GM18867 (cell line): ENCODE measurements around the gene GHR.

Experiments
- ATAC-seq: cut with Tn5 transposase; IDR thresholded peaks from one replicate; pipeline ENCODE4 v1.9.1; 2021; ENCODE audit warnings: mild to moderate bottlenecking, moderate library complexity; ENCODE audit not compliant: unreplicated experiment

GHR gene

DNA sequence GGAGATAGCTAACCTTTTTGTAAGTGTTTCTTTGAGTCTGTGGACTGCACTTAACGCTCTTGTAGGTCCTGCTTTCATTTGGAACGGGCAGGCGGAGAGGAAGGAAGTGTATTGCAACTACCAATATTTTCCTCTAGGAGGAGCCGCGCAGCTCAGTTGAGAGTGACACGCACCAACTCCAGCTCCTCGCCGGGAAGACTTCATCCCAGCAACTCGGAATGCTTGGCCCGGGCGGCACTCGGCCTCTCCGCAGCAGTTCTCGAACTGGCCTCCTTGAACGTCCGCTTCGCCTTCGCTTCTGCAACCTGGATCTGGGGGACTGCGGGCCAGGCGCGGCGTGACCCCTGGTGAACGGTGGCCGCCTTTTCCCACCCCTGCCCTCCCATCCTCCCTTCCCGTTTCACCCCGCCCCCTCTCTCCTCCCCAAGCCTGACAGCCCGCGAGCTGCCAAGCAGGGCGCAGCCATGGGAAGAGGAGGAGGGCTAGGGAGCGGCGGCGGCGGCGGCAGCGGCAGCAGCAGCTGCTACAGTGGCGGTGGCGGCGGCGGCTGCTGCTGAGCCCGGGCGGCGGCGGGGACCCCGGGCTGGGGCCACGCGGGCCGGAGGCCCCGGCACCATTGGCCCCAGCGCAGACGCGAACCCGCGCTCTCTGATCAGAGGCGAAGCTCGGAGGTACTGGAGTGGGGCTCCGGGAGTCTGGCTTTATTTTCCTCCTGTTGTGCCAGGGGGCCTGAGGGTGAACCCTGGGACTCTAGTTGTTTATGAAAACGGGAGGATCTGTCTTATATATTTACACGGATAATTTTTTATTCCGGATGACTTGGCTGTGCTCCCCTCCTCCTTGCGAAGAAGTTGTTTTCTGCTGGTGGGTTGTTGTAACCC, at the start of gene GHR:
TSS of gene GHR (plus strand) at position 155 of the 881 bp plus-strand sequence. CDS start 142,436 bp downstream, outside the sequence.
- ATAC-seq: peak; percentile 74

DNA sequence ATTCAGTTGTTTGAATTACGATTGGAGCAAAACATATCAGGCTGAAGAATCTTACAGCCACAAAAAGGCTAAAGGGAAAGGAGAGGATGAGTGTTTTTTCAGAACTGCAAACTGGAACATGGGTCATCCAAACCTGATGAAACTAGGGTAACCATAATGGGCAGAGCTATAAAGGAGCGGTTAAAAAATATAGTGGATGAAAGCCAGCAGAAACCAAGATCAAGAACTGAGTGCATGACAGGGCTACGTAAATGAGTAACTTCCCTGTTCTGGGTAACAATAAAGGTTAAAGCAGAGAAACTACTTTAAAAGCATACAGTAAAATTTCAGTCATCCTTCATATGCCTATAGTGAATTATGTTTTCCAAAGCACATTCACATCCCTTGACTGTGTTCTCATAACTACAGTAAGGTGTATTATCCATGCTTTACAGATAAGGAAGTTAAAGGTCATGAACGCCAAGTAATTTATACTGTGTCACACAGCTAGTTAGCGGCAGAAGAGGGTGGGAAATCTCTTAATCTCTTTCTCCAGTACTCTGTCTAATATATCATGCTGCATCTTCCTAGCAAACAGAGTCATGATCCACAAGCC, 48.5 kb upstream of the GHR start:
- ATAC-seq: no peak

DNA sequence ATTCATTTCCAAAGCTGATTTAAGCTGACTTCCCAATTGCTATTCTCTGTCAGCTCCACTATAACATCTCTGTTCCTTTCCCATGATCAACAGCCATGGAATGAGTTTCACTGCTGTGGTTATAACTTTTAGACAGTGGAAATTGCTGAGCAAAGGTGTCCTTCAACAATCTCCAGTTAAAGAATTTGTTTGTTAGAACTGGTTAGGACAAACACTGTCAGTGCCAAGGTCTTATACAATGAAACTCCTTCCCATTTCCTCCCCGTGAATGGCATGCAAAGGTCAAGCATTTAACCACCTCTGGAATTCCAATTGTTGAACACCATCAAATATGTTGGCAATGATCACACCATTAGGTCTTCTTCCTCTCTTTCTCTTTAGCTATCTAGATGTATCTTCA, 45.7 kb upstream of the GHR start:
- ATAC-seq: no peak

DNA sequence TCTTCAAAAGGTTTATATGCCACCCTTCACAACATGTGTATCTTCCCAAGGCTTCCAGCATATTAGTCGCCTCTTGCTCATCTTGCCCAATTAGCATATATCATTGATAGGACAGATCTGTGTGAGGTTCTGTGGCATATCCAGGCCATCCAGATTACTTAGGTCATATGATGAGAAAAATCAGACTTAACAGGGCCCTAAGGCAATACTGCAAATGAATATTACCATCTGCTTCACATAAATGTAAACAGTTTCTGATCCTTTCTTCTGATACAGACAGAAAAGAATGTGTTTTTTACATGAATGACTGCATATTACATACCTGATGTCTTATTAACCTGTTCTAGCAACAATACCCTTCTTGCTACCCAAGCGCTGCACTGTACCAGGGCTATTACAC, 41.3 kb upstream of the GHR start:
- no peak for ATAC-seq

DNA sequence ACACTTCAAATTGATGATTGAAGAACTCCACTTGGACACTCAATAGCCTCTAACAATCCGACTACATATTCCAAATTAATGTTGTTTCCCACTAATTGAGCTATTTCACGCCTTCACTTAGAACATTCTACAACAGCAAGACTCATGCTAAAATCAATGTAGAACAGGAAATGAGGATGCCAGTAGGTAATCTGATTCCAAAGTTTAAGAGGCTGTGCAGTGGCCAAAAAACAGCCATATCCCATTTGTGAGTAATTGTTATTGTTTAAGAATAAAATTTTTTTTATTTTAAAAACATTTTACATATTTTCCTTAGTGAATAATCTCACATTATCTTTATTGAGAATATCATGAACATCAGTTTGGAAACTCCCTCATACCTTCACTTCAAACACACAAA, 35.7 kb upstream of the GHR start:
- no peak for ATAC-seq

DNA sequence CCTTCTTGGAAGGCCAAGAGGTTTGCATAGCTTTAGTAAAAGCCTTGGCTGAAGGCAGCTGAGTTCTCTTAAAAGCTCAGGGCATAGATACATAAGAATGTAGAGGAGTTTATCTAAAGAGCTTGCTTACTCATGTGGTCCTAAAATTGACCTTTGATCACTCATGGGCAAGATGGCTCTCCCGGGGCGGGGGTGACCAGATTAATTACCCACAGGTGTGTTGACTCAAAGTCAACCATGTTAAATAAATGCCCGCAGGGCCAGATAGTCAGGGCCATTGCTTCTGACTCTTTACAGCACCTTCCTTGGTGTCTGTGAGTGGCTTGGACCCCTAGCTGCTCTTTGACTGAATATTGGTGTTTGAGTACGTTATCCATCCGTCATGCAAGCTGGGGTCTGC, 33.1 kb upstream of the GHR start:
- ATAC-seq: no peak

DNA sequence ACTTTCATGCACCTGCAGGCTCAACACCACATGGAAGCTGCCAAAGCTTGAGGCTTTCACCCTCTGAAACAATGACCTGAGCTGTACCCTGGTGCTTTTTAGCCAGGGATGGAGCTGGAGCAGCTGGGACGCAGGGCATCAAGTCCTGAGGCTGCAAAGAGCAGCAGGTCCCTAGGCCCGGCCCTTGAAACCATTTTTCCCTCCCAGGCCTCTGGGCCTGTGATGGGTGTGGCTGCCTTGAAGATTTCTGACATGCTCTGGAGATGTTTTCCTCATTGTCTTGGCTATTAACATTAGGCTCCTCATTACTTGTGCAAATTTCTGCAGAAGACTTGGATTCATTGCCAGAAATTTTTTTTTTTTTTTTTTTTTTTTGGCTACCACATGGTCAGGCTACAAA, 30.3 kb upstream of the GHR start:
- ATAC-seq: no peak

DNA sequence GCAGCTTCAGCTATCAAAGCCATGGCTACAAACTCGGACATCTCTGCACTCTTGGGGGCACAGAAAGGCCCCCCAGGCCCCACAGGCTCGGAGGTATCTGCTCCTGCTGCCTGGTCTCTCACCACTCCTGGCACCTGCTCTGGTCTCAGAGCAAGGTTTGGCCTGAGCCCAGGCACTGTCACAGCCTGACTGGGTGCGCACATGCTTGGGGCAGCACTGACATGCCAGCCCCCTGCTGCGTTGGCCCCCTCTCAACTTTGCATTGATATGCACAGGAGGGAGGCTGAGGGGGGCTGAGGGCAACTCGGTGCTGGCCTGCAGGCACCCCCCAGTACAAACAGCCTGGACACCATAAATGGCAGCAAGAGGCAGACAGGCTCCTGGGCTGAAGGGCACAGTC, 27.1 kb upstream of the GHR start:
- no peak for ATAC-seq

DNA sequence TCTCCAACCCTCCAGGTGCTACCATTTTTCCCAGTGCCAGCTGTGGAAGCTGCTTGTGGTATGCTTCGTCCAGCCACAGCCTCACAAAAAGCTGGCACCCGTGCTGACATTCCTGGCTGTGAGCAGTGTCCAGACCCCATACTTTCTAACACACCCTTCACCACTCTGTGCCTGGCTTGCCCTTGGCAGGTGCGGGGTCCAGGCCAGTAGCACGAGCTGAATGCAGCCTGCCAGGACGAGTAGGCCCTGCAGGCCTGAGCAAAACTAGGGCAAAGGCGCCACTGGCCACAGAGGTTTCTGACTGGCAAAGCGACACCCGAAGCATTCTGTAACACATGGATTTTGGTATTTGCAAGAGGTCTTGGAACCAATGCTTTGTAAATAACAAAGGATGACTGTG, 26.0 kb upstream of the GHR start:
- ATAC-seq: no peak

DNA sequence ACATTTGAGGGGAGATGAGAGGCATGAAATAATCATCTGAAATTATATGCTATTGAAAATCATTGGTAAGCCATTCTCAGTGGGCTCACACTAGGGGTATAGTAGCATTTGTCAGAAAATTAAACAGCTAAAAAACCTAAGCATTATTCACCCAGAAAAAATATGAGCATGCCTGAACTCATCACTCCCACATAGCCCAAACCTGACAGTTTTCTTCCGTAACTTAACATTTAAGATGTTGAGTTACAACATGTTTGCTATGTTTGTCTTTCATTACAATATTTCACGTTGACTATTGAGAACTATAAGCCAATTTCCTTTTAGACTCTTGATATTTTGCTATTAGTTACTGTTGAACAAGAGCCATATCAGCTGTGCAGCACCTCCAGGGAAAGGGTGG, 23.5 kb upstream of the GHR start:
- ATAC-seq: no peak

DNA sequence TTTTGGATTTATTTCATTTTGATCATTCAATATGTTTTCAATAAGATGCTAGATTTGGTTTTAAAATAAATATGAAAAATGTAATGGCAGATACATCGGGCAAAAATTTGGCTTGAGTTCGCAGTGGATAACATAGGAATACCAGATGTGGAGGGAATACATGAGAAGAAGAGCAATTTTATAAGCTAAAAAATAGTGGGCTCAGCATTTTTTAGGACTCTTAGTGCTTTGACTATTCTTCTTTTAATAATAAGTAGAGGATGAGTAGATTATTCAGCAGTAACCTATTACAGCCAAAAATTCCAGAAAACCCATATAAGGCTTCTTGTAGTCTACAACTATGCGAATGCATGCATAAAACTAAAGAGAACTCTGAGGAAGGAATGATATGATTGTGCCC, 22.8 kb upstream of the GHR start:
- no peak for ATAC-seq

DNA sequence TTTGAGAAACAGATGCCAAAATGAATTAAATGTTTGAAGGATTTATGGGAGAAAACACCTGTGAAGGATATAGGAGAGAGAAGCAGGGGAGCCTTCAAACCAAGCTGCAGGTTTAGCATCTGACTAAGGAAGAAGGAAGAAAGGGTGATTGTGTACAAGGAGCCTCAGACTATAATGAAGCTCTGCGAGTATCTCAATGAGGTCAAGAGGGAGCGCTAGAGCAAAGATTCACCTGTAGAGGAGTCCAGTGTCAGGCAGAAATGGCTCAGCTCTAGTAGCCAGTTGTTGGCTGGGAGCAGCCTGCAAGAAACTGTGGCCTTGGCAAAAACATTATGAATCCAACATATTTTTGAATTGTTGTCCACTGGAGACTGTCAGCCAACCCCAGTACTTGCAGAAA, 20.0 kb upstream of the GHR start:
- ATAC-seq: no peak

DNA sequence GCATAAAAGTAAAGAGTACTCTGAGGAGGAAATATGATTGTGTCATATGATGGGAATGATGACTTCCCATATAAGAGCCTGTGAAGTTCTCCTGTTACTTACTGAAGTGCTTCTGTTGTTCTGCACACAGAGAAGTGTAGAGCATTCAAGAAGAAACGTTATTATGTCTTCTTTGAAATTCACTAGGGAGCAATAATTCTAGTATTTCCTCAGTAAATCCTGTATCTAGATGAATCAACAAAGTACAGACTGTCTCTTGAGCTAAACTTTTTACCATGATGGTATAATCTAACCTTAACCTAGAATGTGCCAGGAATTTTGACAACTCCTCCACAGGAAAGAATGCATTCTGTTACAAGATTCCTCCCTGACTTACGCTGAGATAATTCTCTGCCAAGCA, 18.9 kb upstream of the GHR start:
- no peak for ATAC-seq

DNA sequence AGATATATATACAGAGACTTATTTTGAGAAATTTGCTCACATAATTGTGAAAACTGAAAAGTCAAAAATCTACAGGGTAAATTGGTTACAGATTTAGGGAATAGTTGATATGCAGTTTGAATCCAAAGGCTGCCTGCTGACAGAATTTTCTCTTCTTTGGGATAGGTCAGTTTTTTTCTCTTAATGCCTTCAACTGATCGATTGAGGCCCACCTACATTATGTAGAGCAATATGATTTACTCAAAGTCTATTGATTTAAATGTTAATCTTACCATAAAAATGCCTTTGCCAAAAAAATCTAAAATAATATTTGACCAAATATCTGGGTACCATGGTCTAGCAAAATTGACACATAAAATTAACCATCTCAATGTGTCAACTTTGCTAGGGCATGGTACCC, 3.9 kb upstream of the GHR start:
- no peak for ATAC-seq

DNA sequence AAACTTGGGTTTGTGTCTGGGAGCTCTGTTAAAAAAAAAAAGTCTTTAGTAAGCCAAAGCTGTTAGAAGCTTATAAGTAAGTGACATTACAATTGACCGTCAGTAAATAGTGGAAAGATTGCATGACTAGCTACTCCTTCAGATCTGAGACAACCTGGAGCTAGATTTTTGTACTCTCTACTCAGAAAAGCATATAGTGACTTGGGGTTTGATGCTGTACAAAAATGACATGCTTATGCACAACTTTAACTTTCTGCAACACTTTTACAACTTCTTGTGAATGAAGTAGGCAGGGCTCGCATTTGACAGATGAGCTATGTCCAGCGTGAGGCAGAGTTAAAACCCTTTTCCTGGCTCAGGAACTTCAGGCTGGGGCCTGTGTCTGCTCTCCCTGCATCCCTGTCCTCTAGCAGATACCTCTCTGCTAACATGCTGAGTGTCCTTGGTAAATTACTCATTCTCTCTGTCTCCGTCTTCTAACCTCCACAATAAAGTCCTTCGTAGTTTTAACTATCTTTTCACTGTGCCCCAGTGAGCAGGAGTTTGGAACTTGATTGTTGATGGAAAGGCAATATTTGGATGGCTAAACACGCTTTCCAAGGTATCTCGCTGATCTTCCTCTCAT, 471 bp upstream of the GHR start:
- ATAC-seq: no peak

DNA sequence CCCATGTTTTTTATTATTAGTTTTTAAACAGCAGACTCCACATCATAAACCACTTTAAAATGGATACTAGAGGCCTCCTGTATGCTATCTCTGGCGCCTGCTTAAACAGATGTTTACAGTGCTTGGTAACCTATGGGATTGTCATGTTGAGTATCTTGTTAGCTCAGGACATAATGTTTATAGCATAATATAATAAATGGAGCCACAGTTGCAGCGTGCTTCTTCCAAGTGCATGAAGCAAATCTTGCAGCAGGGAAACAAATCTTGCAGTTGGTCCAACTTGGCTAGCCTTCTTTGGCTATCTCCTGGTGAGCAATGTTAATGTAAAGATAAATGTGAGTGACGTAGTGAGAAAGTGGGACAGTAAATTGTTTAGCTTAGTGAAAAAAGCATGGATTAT, 2.8 kb downstream of the GHR start:
- ATAC-seq: no peak

DNA sequence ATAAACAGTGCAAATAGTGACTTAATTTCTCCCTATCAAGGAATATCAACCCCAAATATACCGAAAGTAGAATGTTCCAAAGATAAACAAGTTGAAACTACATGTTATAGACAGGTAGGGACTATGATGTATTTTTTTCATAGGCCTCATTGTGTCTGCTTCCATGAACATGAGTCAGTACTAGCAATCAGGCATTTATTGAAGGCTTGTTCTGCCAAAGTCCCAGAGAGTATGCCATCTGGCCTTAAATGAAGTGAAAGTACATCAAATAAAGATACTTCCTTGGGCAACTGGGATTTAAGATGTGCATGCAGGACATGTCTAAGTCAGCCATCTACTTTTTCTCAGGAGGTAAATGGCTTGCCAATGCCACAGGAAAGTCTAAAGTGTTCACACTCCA, 6.5 kb downstream of the GHR start:
- no peak for ATAC-seq

DNA sequence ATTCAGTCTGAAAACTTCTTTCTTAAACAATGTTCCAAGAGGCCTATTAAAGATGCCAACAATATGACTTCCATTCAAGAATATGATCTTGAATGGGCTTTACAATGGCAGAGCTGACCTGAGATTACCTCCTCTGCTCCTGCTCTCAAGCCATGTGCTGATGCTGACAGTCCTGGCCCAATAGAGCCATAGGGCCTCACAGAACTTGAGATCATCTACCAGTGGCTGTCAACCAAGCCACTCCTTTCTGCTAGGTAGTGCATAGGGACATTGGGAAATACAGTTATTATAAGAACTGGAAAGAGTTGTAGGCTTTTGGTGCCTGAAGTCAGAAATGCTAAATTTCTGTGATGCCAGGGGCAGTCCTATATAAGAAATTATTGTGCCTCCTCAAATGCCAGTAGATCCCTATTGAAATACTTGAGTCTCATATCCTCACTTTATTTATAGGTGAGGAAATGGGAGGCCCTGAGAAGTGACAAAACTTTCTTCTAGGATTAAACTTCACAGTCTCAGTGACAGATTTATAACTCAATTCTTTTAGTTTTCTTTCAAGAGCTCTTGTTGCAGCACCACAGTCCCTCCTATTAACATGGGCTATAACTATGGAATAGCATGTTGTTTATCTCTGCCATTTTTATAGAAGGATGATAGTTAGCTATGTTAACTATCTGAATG, 10.9 kb downstream of the GHR start:
- no peak for ATAC-seq

DNA sequence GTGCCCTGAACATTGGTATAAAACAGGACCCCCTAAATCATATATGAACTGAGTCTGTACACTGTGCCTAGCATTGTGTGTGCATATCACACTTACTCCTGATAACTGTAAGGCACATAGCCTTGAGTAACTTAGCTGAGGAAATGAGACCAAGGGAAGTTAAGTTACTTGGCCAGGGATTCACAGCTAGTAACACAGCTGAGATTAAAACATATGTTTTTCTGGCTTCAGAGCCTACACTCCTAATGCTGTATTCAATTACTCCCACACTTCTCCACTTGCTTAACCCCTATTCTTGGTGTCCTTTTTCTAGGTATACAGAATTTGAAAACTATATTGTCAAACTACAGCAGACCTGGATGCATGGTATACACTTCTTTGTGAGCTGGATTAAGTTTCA, 12.8 kb downstream of the GHR start:
- ATAC-seq: no peak

DNA sequence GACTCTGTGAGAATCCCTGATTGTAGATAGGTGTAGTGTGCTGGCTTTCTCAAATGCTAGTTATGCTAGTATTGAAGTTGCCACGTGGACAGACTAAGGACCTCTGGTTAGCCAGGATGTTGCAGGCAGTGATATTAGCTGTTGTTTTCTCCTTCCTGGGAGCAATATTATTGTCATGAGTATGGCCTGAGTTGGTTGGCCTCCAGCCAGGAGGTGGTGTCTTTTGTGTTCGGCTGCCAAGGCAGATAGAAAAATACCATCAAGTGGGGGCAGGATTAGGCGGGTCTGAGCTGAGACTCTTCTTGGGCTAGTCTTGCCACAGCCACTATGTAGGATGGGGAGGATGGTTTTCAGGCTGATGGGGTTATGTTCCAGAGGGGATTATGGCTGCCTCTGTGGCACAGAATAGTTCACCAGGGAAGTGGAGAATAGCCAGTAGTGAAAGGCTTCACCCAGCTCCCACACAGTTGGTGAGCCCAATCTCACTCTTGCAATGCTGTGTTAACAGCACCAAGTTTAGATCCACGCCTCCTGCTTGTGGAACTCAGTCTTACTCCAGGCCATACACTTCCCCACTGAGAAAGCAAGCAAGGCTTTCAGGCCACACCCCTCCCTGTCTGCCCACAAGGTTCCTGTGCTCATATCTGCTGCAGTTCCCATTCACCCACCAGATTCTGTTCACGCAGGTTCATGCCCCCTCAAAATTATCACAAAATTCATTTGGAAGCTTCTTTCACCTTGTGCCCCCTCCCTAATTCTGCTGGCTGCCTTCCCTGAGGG, 31.2 kb downstream of the GHR start:
- ATAC-seq: no peak

DNA sequence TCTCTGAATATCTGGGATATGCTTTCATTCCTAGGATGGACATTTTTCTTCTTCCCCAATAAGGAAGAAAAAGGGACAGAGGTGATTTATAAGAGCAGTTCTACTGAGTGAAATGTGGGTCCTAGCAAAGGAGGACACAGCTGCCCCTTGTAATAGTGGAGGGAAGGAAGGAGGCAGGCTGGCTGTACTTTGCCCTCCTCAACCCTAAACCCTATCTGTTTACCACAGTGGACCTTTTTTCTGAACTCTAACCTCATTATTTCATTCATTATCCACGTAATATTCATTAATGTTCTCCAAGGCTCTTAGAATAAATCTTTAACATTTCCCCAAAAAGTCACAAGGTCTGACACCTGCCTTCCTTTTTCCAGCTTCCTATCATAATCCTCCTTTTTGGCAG, 37.8 kb downstream of the GHR start:
- no peak for ATAC-seq
